Measurements from ENCODE around the gene KCNH1.
"Not testable (repeated sequence)": the region's sequence is repeated elsewhere in the genome, so short reads cannot be mapped to it uniquely, and the experiment has no call there.

KCNH1 gene

GRCh38 chr1:211068976-211069375 is 65.0 kb downstream of the KCNH1 start:
- no peaks in the 10 kb centered on the region for H3K4me1 Mint-ChIP-seq
- H3K9me3 Mint-ChIP-seq = no peaks in the 10 kb centered on the region
- no peaks in the 10 kb centered on the region for H3K27me3 Mint-ChIP-seq
- DNase-seq (ENCODE audit: low spot score in 2 of 2) = no peak
- ATAC-seq (ENCODE audit: low read depth) = no peak
- H3K27ac Mint-ChIP-seq = no peak overlapping the region
- peaks cover 1% of the 10 kb centered on the region for H3K36me3 Mint-ChIP-seq
- no peak overlapping the region for H3K4me3 Mint-ChIP-seq

- Mint-ChIP-seq H3K27ac (no peak overlapping the region), H3K4me1 (no peaks in the 10 kb centered on the region), H3K9me3 (peaks cover 3% of the 10 kb centered on the region), H3K4me3 (no peak overlapping the region), H3K27me3 (peaks cover 3% of the 10 kb centered on the region), H3K36me3 (peaks cover 1% of the 10 kb centered on the region)
- ATAC-seq (ENCODE audit: low read depth) (no peak), DNase-seq (ENCODE audit: low spot score in 2 of 2) (no peak)
Observed at GRCh38 chr1:211066781-211067384, 67.1 kb downstream of the KCNH1 start.

- not testable (repeated sequence) for DNase-seq (ENCODE audit: low spot score in 2 of 2); H3K4me3 Mint-ChIP-seq; H3K27ac Mint-ChIP-seq; H3K4me1 Mint-ChIP-seq; H3K9me3 Mint-ChIP-seq; H3K36me3 Mint-ChIP-seq; ATAC-seq (ENCODE audit: low read depth)
- peaks cover 17% of the 10 kb centered on the region for H3K27me3 Mint-ChIP-seq
Observed at GRCh38 chr1:211041838-211042237, 92.1 kb downstream of the KCNH1 start.

GRCh38 chr1:211037095-211037494 is 96.9 kb downstream of the KCNH1 start:
- Mint-ChIP-seq H3K9me3 (peaks cover 2% of the 10 kb centered on the region), H3K27ac (no peak overlapping the region), H3K36me3 (no peaks in the 10 kb centered on the region), H3K4me3 (no peak overlapping the region), H3K27me3 (peaks cover 6% of the 10 kb centered on the region), H3K4me1 (no peaks in the 10 kb centered on the region)
- no peak for DNase-seq (ENCODE audit: low spot score in 2 of 2)
- ATAC-seq (ENCODE audit: low read depth) = no peak

GRCh38 chr1:211036381-211037060 is 97.4 kb downstream of the KCNH1 start:
- peaks cover 6% of the 10 kb centered on the region for H3K27me3 Mint-ChIP-seq
- H3K9me3 Mint-ChIP-seq = peaks cover 2% of the 10 kb centered on the region
- no peaks in the 10 kb centered on the region for H3K36me3 Mint-ChIP-seq
- no peak overlapping the region for H3K4me3 Mint-ChIP-seq
- no peak overlapping the region for H3K27ac Mint-ChIP-seq
- no peak for DNase-seq (ENCODE audit: low spot score in 2 of 2)
- ATAC-seq (ENCODE audit: low read depth) = no peak
- H3K4me1 Mint-ChIP-seq = no peaks in the 10 kb centered on the region

GRCh38 chr1:211035821-211036380 is 98.0 kb downstream of the KCNH1 start:
- Mint-ChIP-seq H3K36me3 (no peaks in the 10 kb centered on the region), H3K4me1 (no peaks in the 10 kb centered on the region), H3K27me3 (peaks cover 6% of the 10 kb centered on the region), H3K27ac (no peak overlapping the region), H3K4me3 (no peak overlapping the region), H3K9me3 (peaks cover 2% of the 10 kb centered on the region)
- DNase-seq (ENCODE audit: low spot score in 2 of 2) (no peak), ATAC-seq (ENCODE audit: low read depth) (no peak)

GRCh38 chr1:211033921-211034525 is 99.9 kb downstream of the KCNH1 start:
- Mint-ChIP-seq H3K27ac (no peak overlapping the region), H3K36me3 (no peaks in the 10 kb centered on the region), H3K4me1 (no peaks in the 10 kb centered on the region), H3K4me3 (no peak overlapping the region), H3K27me3 (peaks cover 6% of the 10 kb centered on the region), H3K9me3 (peaks cover 4% of the 10 kb centered on the region)
- ATAC-seq (ENCODE audit: low read depth) (no peak), DNase-seq (ENCODE audit: low spot score in 2 of 2) (no peak)

GRCh38 chr1:211024901-211025300 is 109.0 kb downstream of the KCNH1 start:
- ATAC-seq (ENCODE audit: low read depth) (no peak), DNase-seq (ENCODE audit: low spot score in 2 of 2) (no peak)
- Mint-ChIP-seq H3K36me3 (no peaks in the 10 kb centered on the region), H3K4me3 (no peak overlapping the region), H3K9me3 (peaks cover 2% of the 10 kb centered on the region), H3K27ac (no peak overlapping the region), H3K4me1 (no peaks in the 10 kb centered on the region), H3K27me3 (peaks cover 6% of the 10 kb centered on the region)

GRCh38 chr1:211019266-211019665 is 114.7 kb downstream of the KCNH1 start:
- Mint-ChIP-seq H3K9me3 (no peaks in the 10 kb centered on the region), H3K4me3 (no peak overlapping the region), H3K27ac (no peak overlapping the region), H3K27me3 (peaks cover 12% of the 10 kb centered on the region), H3K4me1 (no peaks in the 10 kb centered on the region), H3K36me3 (no peaks in the 10 kb centered on the region)
- DNase-seq (ENCODE audit: low spot score in 2 of 2) (no peak), ATAC-seq (ENCODE audit: low read depth) (no peak)

GRCh38 chr1:211018690-211019089 is 115.3 kb downstream of the KCNH1 start:
- no peaks in the 10 kb centered on the region for H3K9me3 Mint-ChIP-seq
- ATAC-seq (ENCODE audit: low read depth) = no peak
- DNase-seq (ENCODE audit: low spot score in 2 of 2) = no peak
- H3K4me1 Mint-ChIP-seq = no peaks in the 10 kb centered on the region
- H3K27me3 Mint-ChIP-seq = peaks cover 10% of the 10 kb centered on the region
- H3K36me3 Mint-ChIP-seq = no peaks in the 10 kb centered on the region
- H3K27ac Mint-ChIP-seq = no peak overlapping the region
- H3K4me3 Mint-ChIP-seq = no peak overlapping the region

GRCh38 chr1:211017075-211017718 is 116.8 kb downstream of the KCNH1 start:
- Mint-ChIP-seq H3K9me3 (no peaks in the 10 kb centered on the region), H3K4me3 (no peak overlapping the region), H3K27me3 (peaks cover 13% of the 10 kb centered on the region), H3K36me3 (no peaks in the 10 kb centered on the region), H3K27ac (no peak overlapping the region), H3K4me1 (no peaks in the 10 kb centered on the region)
- DNase-seq (ENCODE audit: low spot score in 2 of 2) = no peak
- no peak for ATAC-seq (ENCODE audit: low read depth)

GRCh38 chr1:211014275-211014674 is 119.7 kb downstream of the KCNH1 start:
- H3K4me3 Mint-ChIP-seq = no peak overlapping the region
- H3K36me3 Mint-ChIP-seq = no peaks in the 10 kb centered on the region
- no peaks in the 10 kb centered on the region for H3K4me1 Mint-ChIP-seq
- peaks cover 18% of the 10 kb centered on the region for H3K27me3 Mint-ChIP-seq
- DNase-seq (ENCODE audit: low spot score in 2 of 2) (no peak), ATAC-seq (ENCODE audit: low read depth) (no peak)
- peaks cover 3% of the 10 kb centered on the region for H3K9me3 Mint-ChIP-seq
- no peak overlapping the region for H3K27ac Mint-ChIP-seq

GRCh38 chr1:211013346-211014240 is 120.4 kb downstream of the KCNH1 start:
- ATAC-seq (ENCODE audit: low read depth) = no peak
- H3K9me3 Mint-ChIP-seq = peaks cover 3% of the 10 kb centered on the region
- H3K4me3 Mint-ChIP-seq = no peak overlapping the region
- H3K27ac Mint-ChIP-seq = no peak overlapping the region
- DNase-seq (ENCODE audit: low spot score in 2 of 2) = no peak
- peaks cover 19% of the 10 kb centered on the region for H3K27me3 Mint-ChIP-seq
- H3K4me1 Mint-ChIP-seq = no peaks in the 10 kb centered on the region
- no peaks in the 10 kb centered on the region for H3K36me3 Mint-ChIP-seq
